GM12878 (cell line): ENCODE measurements around the gene SCRT2. TPM values are rescaled to one million over a fixed set of nuclear protein-coding genes. Genes with fewer than 3 reads are reported as not detected.

Experiments
- ATAC-seq: fragments of 200-7000 bp; cut with Tn5 transposase; 3 replicates; pipeline ENCODE4 v1.9.1; 2020; ENCODE audit warnings: mild to moderate bottlenecking, moderate library complexity
- BruUV-seq: library from RNA; stranded (reverse); fragments of 400-500 nt; replicated peaks from 2 replicates; lab custom pipeline; 2021; lab: Mats Ljungman, UMichigan
- CTCF ChIA-PET: fragments of 300-600 bp; sonication (Branson Sonifier 250); formaldehyde crosslinking; extraction: SDS; loops from one replicate; lab custom pipeline; 2021; ENCODE audit warnings: inconsistent platforms; lab: Yijun Ruan, JAX
- POLR2A ChIA-PET: fragments of 350-600 bp; formaldehyde crosslinking; extraction: SDS; loops from one replicate; lab custom pipeline; 2021; ENCODE audit warnings: inconsistent platforms; lab: Charles Lee
- RAD21 ChIA-PET: fragments of 300-600 bp; sonication (Branson Sonifier 250); formaldehyde crosslinking; loops from one replicate; lab custom pipeline; 2023; ENCODE audit warnings: antibody characterized with exemption; ENCODE audit not compliant: unreplicated experiment; lab: Charles Lee
- SMC1A ChIA-PET: fragments of 300-600 bp; sonication (Branson Sonifier 250); formaldehyde crosslinking; loops from one replicate; lab custom pipeline; 2023; ENCODE audit not compliant: unreplicated experiment, uncharacterized antibody; lab: Charles Lee
- DNase-seq: peaks from one replicate; pipeline ENCODE4 v3.0.0-alpha.2; 2011; ENCODE audit warnings: low read depth, low spot score
- FAIRE-seq: peaks from 3 replicates; lab custom pipeline; 2011; peaks lifted over from hg19 to GRCh38; lab: Jason Lieb, UNC
- H2AFZ ChIP-seq: 2 replicates; pipeline ENCODE4 v1.6.0; 2011; ENCODE audit warnings: low read depth, low read length, control low read depth; ENCODE audit not compliant: control insufficient read depth
- H3K27ac ChIP-seq: 2 replicates; pipeline ENCODE4 v1.5.1; 2011; ENCODE audit warnings: control low read depth; ENCODE audit not compliant: control insufficient read depth, insufficient read depth
- H3K27me3 ChIP-seq, 2 experiments: replicated peaks in 1 of 2; 2 replicates each; pipeline versions ENCODE4 v1.6.0 to v1.6.1; 2011; ENCODE audit warnings: low read length in 1 of 2; ENCODE audit not compliant: control insufficient read depth in 2 of 2, insufficient read depth in 2 of 2
- H3K36me3 ChIP-seq, 2 experiments: 2 replicates each; pipeline ENCODE4 v1.5.1; 2011; ENCODE audit warnings: low read length in 1 of 2; ENCODE audit not compliant: control insufficient read depth in 2 of 2, insufficient read depth in 2 of 2
- H3K4me1 ChIP-seq: 2 replicates; pipeline ENCODE4 v1.6.1; 2011; ENCODE audit warnings: mild to moderate bottlenecking, low read length, moderate library complexity, mixed read lengths; ENCODE audit not compliant: control insufficient read depth, insufficient read depth
- H3K4me2 ChIP-seq: 2 replicates; pipeline ENCODE4 v1.6.0; 2011; ENCODE audit warnings: control low read depth; ENCODE audit not compliant: control insufficient read depth, insufficient read depth
- H3K4me3 ChIP-seq: fragments of 200-600 bp; sonication (generic); 2 replicates; pipeline ENCODE4 v1.5.1; 2016
- H3K79me2 ChIP-seq: 2 replicates; pipeline ENCODE4 v1.6.0; 2011; ENCODE audit warnings: low read length; ENCODE audit not compliant: control insufficient read depth, insufficient read depth
- H3K9ac ChIP-seq: 2 replicates; pipeline ENCODE4 v1.8.0; 2011; ENCODE audit warnings: low read length, control low read depth, mixed read lengths; ENCODE audit not compliant: control insufficient read depth, insufficient read depth
- H3K9me3 ChIP-seq: replicated peaks from 3 replicates; pipeline ENCODE4 v1.5.1; 2011; ENCODE audit warnings: mild to moderate bottlenecking, low read length; ENCODE audit not compliant: control insufficient read depth, insufficient read depth
- H4K20me1 ChIP-seq: 2 replicates; pipeline ENCODE4 v1.6.0; 2011; ENCODE audit not compliant: control insufficient read depth, insufficient read depth
- CBFB ChIP-seq: IDR thresholded peaks from 2 replicates; pipeline ENCODE4 v1.6.1; 2016; ENCODE audit warnings: antibody characterized with exemption, low read depth
- E2F8 ChIP-seq: fragments of 450-650 bp; IDR thresholded peaks from 2 replicates; pipeline ENCODE4 v1.6.1; 2018; ENCODE audit warnings: mild to moderate bottlenecking, low read depth, moderate library complexity; ENCODE audit not compliant: partially characterized antibody
- EGR1 ChIP-seq, 2 experiments: IDR thresholded peaks; 1 replicate in 1 of 2; 2 replicates in 1 of 2; pipeline ENCODE4 v1.6.1; 2011 to 2012; ENCODE audit warnings: low read depth in 2 of 2, low read length in 2 of 2, borderline replicate concordance in 1 of 2, mild to moderate bottlenecking in 1 of 2, moderate library complexity in 1 of 2
- IKZF1 ChIP-seq: fragments of 450-650 bp; conservative IDR thresholded peaks from 2 replicates; pipeline ENCODE4 v1.6.1; 2017; ENCODE audit warnings: antibody characterized with exemption, mild to moderate bottlenecking
- IRF3 ChIP-seq: fragments of 450-650 bp; IDR thresholded peaks from 2 replicates; pipeline ENCODE4 v1.6.1; 2014; ENCODE audit warnings: mild to moderate bottlenecking
- MYB ChIP-seq: fragments of 150-350 bp; IDR thresholded peaks from 2 replicates; pipeline ENCODE4 v1.6.1; 2014; ENCODE audit warnings: mild to moderate bottlenecking, low read depth, low read length, borderline replicate concordance
- NFYB ChIP-seq: IDR thresholded peaks from 2 replicates; pipeline ENCODE4 v1.6.1; 2011; ENCODE audit warnings: low read depth, mild to moderate bottlenecking, low read length, improper control_type of control experiment, moderate library complexity; ENCODE audit not compliant: insufficient read depth
- NRF1 ChIP-seq: conservative IDR thresholded peaks from 2 replicates; pipeline ENCODE4 v1.6.1; 2011; ENCODE audit warnings: mild to moderate bottlenecking, low read depth, low read length, improper control_type of control experiment
- SKIL ChIP-seq: fragments of 450-650 bp; IDR thresholded peaks from 2 replicates; pipeline ENCODE4 v1.6.1; 2017; ENCODE audit warnings: mild to moderate bottlenecking, low read depth, inconsistent platforms; ENCODE audit not compliant: poor library complexity, severe bottlenecking
- SRF ChIP-seq, 2 experiments: IDR thresholded peaks; 2 replicates each; pipeline ENCODE4 v1.6.1; 2011; ENCODE audit warnings: low read depth in 2 of 2, low read length in 2 of 2, mild to moderate bottlenecking in 1 of 2, moderate library complexity in 1 of 2
- STAT1 ChIP-seq: fragments of 450-650 bp; conservative IDR thresholded peaks from 2 replicates; pipeline ENCODE4 v1.6.1; 2014; ENCODE audit warnings: antibody characterized with exemption, mild to moderate bottlenecking
- USF1 ChIP-seq: IDR thresholded peaks from 2 replicates; pipeline ENCODE4 v1.6.1; 2011; ENCODE audit warnings: borderline replicate concordance, low read depth, mild to moderate bottlenecking, moderate library complexity, mixed read lengths, low read length; ENCODE audit not compliant: insufficient read depth; ENCODE audit errors: extremely low read length
- ZBTB4 ChIP-seq: fragments of 450-650 bp; formaldehyde crosslinking; IDR thresholded peaks from 2 replicates; pipeline ENCODE4 v1.4.0; 2022; ENCODE audit warnings: mild to moderate bottlenecking, moderate library complexity
- WGBS: methylation state at CpG from one replicate; pipeline ENCODE4 v1.1.6; 2016; ENCODE audit warnings: low lambda C conversion rate; ENCODE audit not compliant: insufficient replicate concordance, insufficient coverage; ENCODE audit errors: missing lambda C conversion rate; 5-methylcytosine and 5-hydroxymethylcytosine counted together
- in situ Hi-C: fragments of 300-500 bp; cut with MboI; formaldehyde crosslinking; loops from 9 replicates; pipeline ENCODE4 v1.14.3; 2018; ENCODE audit warnings: mixed read lengths
- intact Hi-C: fragments of 100-400 bp; cut with micrococcal nuclease; formaldehyde crosslinking; loops from one replicate; pipeline ENCODE4 v1.14.2; 2022; ENCODE audit not compliant: unreplicated experiment
- polyA plus RNA-seq, 11 experiments: library from polyadenylated mRNA; depleted of rRNA in 4 of 11; unstranded in 6 of 11; stranded (reverse) in 5 of 11; fragments of >200 nt; fragmentation: Nextera tagmentation in 4 of 11; fragmentation: Illumina TruSeq in 1 of 11; extraction: Ambion mirVana in 4 of 11; extraction: Trizol in 1 of 11; gene quantifications; 1 replicate in 1 of 11; 2 replicates in 10 of 11; pipeline versions ENCODE4 v1.2.1 to v1.2.3, GENCODE V29; 2011 to 2016; ENCODE audit warnings: inconsistent platforms in 2 of 11, missing spikeins in 2 of 11, low read depth in 1 of 11
- total RNA-seq, 4 experiments: library from RNA; depleted of rRNA in 3 of 4; stranded (reverse); fragments of >200 nt in 3 of 4; fragmentation: Illumina TruSeq in 1 of 4; extraction: Trizol in 1 of 4; gene quantifications; 2 replicates each; pipeline versions ENCODE4 v1.2.1 to v1.2.3, GENCODE V29; 2013 to 2021

The SCRT2 gene
- total and polyA plus RNA-seq, 10 of the 15 experiments (the other 5 are each of a cell fraction or from before 2014, with no cell fraction given): not detected

- no peak for DNase-seq
- RAD21 ChIA-PET: interaction anchor here (1.2 kb wide), 1 partner anchor 87 kb away, joined by 3 read pairs; no protein-coding TSS in a partner anchor
- intact Hi-C loops: loop anchor here (5.0 kb wide), 2 partner anchors 73 to 87 kb away; no protein-coding TSS in a partner anchor
- Histone ChIP-seq H3K9ac (no peak overlapping the region), H3K9me3 (no peaks in the 10 kb centered on the region), H3K4me1 (peaks cover 6% of the 10 kb centered on the region; the same call in 1 of the 2 replicates), H3K4me3 (no peak overlapping the region), H2AFZ (no peak overlapping the region), H3K36me3 (peaks cover 0 to 4% of the 10 kb centered on the region in 2 experiments; a peak in 3 of 4 replicates), H3K79me2 (peaks cover 14% of the 10 kb centered on the region), H3K27ac (no peak overlapping the region), H3K4me2 (no peak overlapping the region), H3K27me3 (no peaks in the 10 kb centered on the region), H4K20me1 (no peaks in the 10 kb centered on the region)
- CTCF ChIA-PET: interaction anchor here (0.9 to 3.0 kb wide), 2 partner anchors 18 to 89 kb away, joined by 3 to 18 read pairs; no protein-coding TSS in a partner anchor
- WGBS: 98% methylated on average over 5 of the region's 5 CpGs
- POLR2A ChIA-PET: no interaction called here
- no peak for FAIRE-seq
- in situ Hi-C loops: no loop called here
- ATAC-seq: no peak
- SMC1A ChIA-PET: no interaction called here
- BruUV-seq: no TSS peak
- TF ChIP-seq IRF3 (no peak), STAT1 (no peak), USF1 (no peak), NFYB (no peak), ZBTB4 (CRISPR knock-in tag) (no peak), MYB (no peak), CBFB (no peak), SRF (IDR thresholded peaks at IDR 0.05; ENCODE audit: low read depth in 2 of 2, low read length in 2 of 2) (no peak), IKZF1 (no peak), E2F8 (no peak), NRF1 (no peak), SKIL (no peak), EGR1 (IDR thresholded peaks at IDR 0.05; ENCODE audit: borderline replicate concordance in 1 of 2, low read depth in 2 of 2, low read length in 2 of 2) (no peak)
These were observed 25.3 kb downstream of the SCRT2 start for GRCh38 chr20:650281-650680.
